Measurements from ENCODE around the gene MEPE. TPM values are rescaled to one million over a fixed set of nuclear protein-coding genes. Genes with fewer than 3 reads are reported as not detected.
A peak's percentile ranks its signal among the peaks of the same experiment; 100 is the strongest.

MEPE gene
- total RNA-seq, 4 donors from 2014 or later, result not detected

DNA sequence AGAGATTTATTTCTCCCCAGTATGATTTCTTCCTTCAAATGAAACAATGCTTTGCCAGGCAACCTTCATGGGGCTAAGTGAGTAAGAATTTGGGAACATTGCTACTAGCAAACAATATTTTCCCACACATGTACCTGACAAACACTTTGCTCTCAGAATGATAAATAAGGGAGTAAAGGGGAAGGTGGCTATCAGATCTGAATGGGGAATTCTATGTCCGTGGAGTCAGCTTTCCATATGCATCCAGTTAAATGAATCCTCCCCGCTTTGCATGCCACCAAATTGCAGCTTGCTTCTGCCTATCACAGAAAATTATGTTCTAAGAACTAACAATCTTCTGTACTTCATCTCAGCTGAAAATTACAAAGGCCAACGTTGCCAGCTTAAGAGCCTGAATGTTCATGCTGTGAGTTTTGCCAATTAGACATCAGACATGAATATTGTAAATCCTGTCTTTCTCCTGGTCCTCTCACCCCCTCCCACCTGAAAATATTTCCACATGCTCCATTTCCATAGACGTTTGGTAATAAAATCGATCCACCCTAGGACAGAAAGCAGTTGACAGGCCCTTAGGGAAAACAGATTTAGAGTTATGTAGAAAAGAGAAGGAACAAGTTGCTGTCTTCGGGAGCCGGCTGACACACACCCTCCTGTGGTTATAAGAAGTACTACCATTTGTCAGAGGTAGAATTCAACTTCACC, 6.3 kb downstream of the MEPE start:
- no peak for DNase-seq (ENCODE audit: low spot score in 2 of 2)
- peaks cover 3% of the 10 kb centered on the region for H3K4me1 ChIP-seq
- no peak for TF ChIP-seq POLR2AphosphoS5 (IDR thresholded peaks at IDR 0.05)
- TF ChIP-seq, protein P1, sequence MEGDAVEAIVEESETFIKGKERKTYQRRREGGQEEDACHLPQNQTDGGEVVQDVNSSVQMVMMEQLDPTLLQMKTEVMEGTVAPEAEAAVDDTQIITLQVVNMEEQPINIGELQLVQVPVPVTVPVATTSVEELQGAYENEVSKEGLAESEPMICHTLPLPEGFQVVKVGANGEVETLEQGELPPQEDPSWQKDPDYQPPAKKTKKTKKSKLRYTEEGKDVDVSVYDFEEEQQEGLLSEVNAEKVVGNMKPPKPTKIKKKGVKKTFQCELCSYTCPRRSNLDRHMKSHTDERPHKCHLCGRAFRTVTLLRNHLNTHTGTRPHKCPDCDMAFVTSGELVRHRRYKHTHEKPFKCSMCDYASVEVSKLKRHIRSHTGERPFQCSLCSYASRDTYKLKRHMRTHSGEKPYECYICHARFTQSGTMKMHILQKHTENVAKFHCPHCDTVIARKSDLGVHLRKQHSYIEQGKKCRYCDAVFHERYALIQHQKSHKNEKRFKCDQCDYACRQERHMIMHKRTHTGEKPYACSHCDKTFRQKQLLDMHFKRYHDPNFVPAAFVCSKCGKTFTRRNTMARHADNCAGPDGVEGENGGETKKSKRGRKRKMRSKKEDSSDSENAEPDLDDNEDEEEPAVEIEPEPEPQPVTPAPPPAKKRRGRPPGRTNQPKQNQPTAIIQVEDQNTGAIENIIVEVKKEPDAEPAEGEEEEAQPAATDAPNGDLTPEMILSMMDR (IDR thresholded peaks at IDR 0.05), result peak; percentile 61 to 78
- TF ChIP-seq POLR2A (IDR thresholded peaks at IDR 0.05), result no peak
- TF ChIP-seq EP300 (IDR thresholded peaks at IDR 0.05), result no peak
- no peaks in the 10 kb centered on the region for H3K36me3 ChIP-seq
- no peak overlapping the region for H3K27ac ChIP-seq
- no peaks in the 10 kb centered on the region for H3K9me3 ChIP-seq
- H3K27me3 ChIP-seq, result no peaks in the 10 kb centered on the region
- no peak overlapping the region for H3K4me3 ChIP-seq
- WGBS, result 30% methylated on average over 7 of the region's 7 CpGs

DNA sequence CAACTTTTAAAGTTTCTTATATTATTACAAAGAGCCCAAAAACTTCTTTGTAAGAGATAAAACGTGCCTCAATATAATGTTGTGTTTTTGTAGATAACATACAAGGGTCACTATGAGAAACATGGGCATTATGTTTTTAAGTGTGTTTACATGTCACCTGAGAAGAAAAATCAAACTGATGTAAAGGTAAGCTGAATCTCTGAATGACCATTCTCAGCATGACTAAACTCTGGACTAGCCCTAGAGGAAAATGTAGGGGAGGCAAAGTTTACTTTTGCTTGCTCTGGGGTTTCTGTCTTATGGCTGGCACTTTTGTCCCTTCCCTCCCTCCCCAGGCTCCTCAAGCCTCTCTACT, 6.8 kb downstream of the MEPE start:
- TF ChIP-seq, protein P1 (IDR thresholded peaks at IDR 0.05), result no peak
- no peak for TF ChIP-seq EP300 (IDR thresholded peaks at IDR 0.05)
- no peak for TF ChIP-seq POLR2AphosphoS5 (IDR thresholded peaks at IDR 0.05)
- no peak for TF ChIP-seq POLR2A (IDR thresholded peaks at IDR 0.05)
- 2% methylated on average over 1 of the region's 1 CpG for WGBS
- no peak overlapping the region for H3K27ac ChIP-seq
- H3K4me1 ChIP-seq, result peaks cover 3% of the 10 kb centered on the region
- H3K9me3 ChIP-seq, result no peaks in the 10 kb centered on the region
- H3K36me3 ChIP-seq, result no peaks in the 10 kb centered on the region
- no peak overlapping the region for H3K4me3 ChIP-seq
- no peak for DNase-seq (ENCODE audit: low spot score in 2 of 2)
- no peaks in the 10 kb centered on the region for H3K27me3 ChIP-seq

- no peaks in the 10 kb centered on the region for H3K27me3 ChIP-seq
- H3K27ac ChIP-seq, result no peak overlapping the region
- H3K4me3 ChIP-seq, result no peak overlapping the region
- no peak for TF ChIP-seq EP300 (IDR thresholded peaks at IDR 0.05)
- TF ChIP-seq, protein P1 (IDR thresholded peaks at IDR 0.05), result no peak
- no peak for TF ChIP-seq POLR2AphosphoS5 (IDR thresholded peaks at IDR 0.05)
- TF ChIP-seq POLR2A (IDR thresholded peaks at IDR 0.05), result no peak
- no peaks in the 10 kb centered on the region for H3K36me3 ChIP-seq
- no peaks in the 10 kb centered on the region for H3K9me3 ChIP-seq
- H3K4me1 ChIP-seq, result peaks cover 3% of the 10 kb centered on the region
- no peak for DNase-seq (ENCODE audit: low spot score in 2 of 2)
- WGBS, result 85% methylated on average over 3 of the region's 3 CpGs
Observed at GRCh38 chr4:87840149-87840548, 7.4 kb downstream of the MEPE start.

GRCh38 chr4:87843936-87844335, 11.2 kb downstream of the MEPE start:
- Histone ChIP-seq H3K27me3 (no peaks in the 10 kb centered on the region), H3K36me3 (no peaks in the 10 kb centered on the region), H3K4me3 (no peak overlapping the region), H3K4me1 (peaks cover 8% of the 10 kb centered on the region), H3K9me3 (no peaks in the 10 kb centered on the region), H3K27ac (no peak overlapping the region)
- TF ChIP-seq, protein P1 (IDR thresholded peaks at IDR 0.05), result no peak
- TF ChIP-seq POLR2AphosphoS5 (IDR thresholded peaks at IDR 0.05), result no peak
- TF ChIP-seq POLR2A (IDR thresholded peaks at IDR 0.05), result no peak
- TF ChIP-seq EP300 (IDR thresholded peaks at IDR 0.05), result no peak
- 44% methylated on average over 3 of the region's 3 CpGs for WGBS
- no peak for DNase-seq (ENCODE audit: low spot score in 2 of 2)

GRCh38 chr4:87844452-87844851, 11.7 kb downstream of the MEPE start:
- WGBS, result 0% methylated on average over 1 of the region's 1 CpG
- Histone ChIP-seq H3K9me3 (no peaks in the 10 kb centered on the region), H3K27ac (no peak overlapping the region), H3K4me3 (no peak overlapping the region), H3K36me3 (no peaks in the 10 kb centered on the region), H3K27me3 (no peaks in the 10 kb centered on the region), H3K4me1 (peaks cover 7% of the 10 kb centered on the region)
- DNase-seq (ENCODE audit: low spot score in 2 of 2), result no peak
- TF ChIP-seq, protein P1 (IDR thresholded peaks at IDR 0.05), result no peak
- no peak for TF ChIP-seq EP300 (IDR thresholded peaks at IDR 0.05)
- no peak for TF ChIP-seq POLR2AphosphoS5 (IDR thresholded peaks at IDR 0.05)
- TF ChIP-seq POLR2A (IDR thresholded peaks at IDR 0.05), result no peak
